IPS-20b (cell line): ENCODE data around the gene TSPAN18.

ENCODE experiments used
- H3K27ac ChIP-seq: one replicate; pipeline ENCODE4 v1.5.1; 2013; ENCODE audit warnings: low read length
- H3K27me3 ChIP-seq: 2 replicates; pipeline ENCODE4 v1.6.1; 2013; ENCODE audit warnings: mild to moderate bottlenecking, low read length, inconsistent platforms; ENCODE audit not compliant: insufficient read depth
- H3K36me3 ChIP-seq: 2 replicates; pipeline ENCODE4 v1.6.1; 2013; ENCODE audit warnings: low read depth, mild to moderate bottlenecking, inconsistent platforms, low read length, moderate library complexity; ENCODE audit not compliant: insufficient read depth
- H3K4me1 ChIP-seq: 2 replicates; pipeline ENCODE4 v1.6.1; 2013; ENCODE audit warnings: mild to moderate bottlenecking, control low read depth, inconsistent platforms, low read length, moderate library complexity; ENCODE audit not compliant: insufficient read depth
- H3K4me3 ChIP-seq: 2 replicates; pipeline ENCODE4 v1.5.1; 2013; ENCODE audit warnings: mild to moderate bottlenecking, low read length, inconsistent platforms
- H3K9ac ChIP-seq: 2 replicates; pipeline ENCODE4 v1.6.1; 2013; ENCODE audit warnings: low read depth, mild to moderate bottlenecking, inconsistent platforms, low read length, moderate library complexity
- H3K9me3 ChIP-seq: 2 replicates; pipeline ENCODE4 v1.6.1; 2013; ENCODE audit warnings: mild to moderate bottlenecking, low read depth, low read length, inconsistent platforms; ENCODE audit not compliant: insufficient read depth

Gene TSPAN18

DNA sequence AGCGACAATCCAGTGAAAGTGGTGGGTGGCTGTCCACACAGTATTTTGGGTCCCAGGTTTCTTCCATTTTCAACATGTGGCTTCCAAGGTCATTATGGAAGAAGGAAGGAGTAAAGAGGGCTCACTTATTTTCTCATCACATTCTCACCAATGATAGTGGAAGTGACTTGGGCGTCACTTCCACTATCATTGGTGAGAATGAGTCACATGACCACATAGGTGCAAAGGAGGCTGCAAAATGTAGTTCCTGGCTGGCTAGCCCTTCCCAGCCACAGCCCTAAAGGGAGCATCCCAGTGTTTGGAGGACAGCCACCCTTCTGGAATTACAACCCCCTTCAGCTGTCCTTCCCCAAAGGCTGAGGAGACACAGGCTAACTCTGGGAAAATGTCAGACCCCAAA, 95.6 kb downstream of the TSPAN18 start:
- H3K9ac ChIP-seq = no peak overlapping the region

GRCh38 chr11:44823006-44823405, 96.2 kb downstream of the TSPAN18 start:
- H3K27me3 ChIP-seq = peaks cover 25% of the 10 kb centered on the region
- H3K9ac ChIP-seq = no peak overlapping the region
- no peak overlapping the region for H3K4me3 ChIP-seq

More for the DNA sequence above, 95.6 kb downstream of the TSPAN18 start:
- H3K27me3 ChIP-seq = peaks cover 18% of the 10 kb centered on the region
- H3K27ac ChIP-seq = no peak overlapping the region
- peaks cover 3% of the 10 kb centered on the region; the same call in 1 of the 2 replicates for H3K9me3 ChIP-seq
- H3K4me1 ChIP-seq = peaks cover 22% of the 10 kb centered on the region; the same call in 1 of the 2 replicates
- H3K36me3 ChIP-seq = no peaks in the 10 kb centered on the region
- no peak overlapping the region for H3K4me3 ChIP-seq

GRCh38 chr11:44823868-44824267, 97.1 kb downstream of the TSPAN18 start:
- Histone ChIP-seq H3K9me3 (peaks cover 3% of the 10 kb centered on the region; the same call in 1 of the 2 replicates), H3K9ac (no peak overlapping the region), H3K36me3 (no peaks in the 10 kb centered on the region), H3K4me3 (peak overlapping the region; percentile 2; the same call in 1 of the 2 replicates), H3K27ac (no peak overlapping the region), H3K4me1 (peaks cover 22% of the 10 kb centered on the region; the same call in 1 of the 2 replicates), H3K27me3 (peaks cover 25% of the 10 kb centered on the region)

More at GRCh38 chr11:44823006-44823405, 96.2 kb downstream of the TSPAN18 start:
- H3K27ac ChIP-seq = no peak overlapping the region
- no peaks in the 10 kb centered on the region for H3K36me3 ChIP-seq
- peaks cover 3% of the 10 kb centered on the region; the same call in 1 of the 2 replicates for H3K9me3 ChIP-seq
- H3K4me1 ChIP-seq = peaks cover 22% of the 10 kb centered on the region; the same call in 1 of the 2 replicates

- H3K36me3 ChIP-seq = no peaks in the 10 kb centered on the region
- peaks cover 22% of the 10 kb centered on the region; the same call in 1 of the 2 replicates for H3K4me1 ChIP-seq
- peaks cover 25% of the 10 kb centered on the region for H3K27me3 ChIP-seq
- peaks cover 3% of the 10 kb centered on the region; the same call in 1 of the 2 replicates for H3K9me3 ChIP-seq
- H3K9ac ChIP-seq = peak overlapping the region; percentile 2; the same call in 1 of the 2 replicates
- H3K4me3 ChIP-seq = peak overlapping the region; percentile 2; the same call in 1 of the 2 replicates
- H3K27ac ChIP-seq = no peak overlapping the region
Measured at GRCh38 chr11:44824300-44824704, 97.5 kb downstream of the TSPAN18 start.

GRCh38 chr11:44825058-44825785, 98.5 kb downstream of the TSPAN18 start:
- H3K4me3 ChIP-seq = peak overlapping the region; percentile 2; the same call in 1 of the 2 replicates
- H3K9ac ChIP-seq = peak overlapping the region; percentile 2; the same call in 1 of the 2 replicates
- H3K27me3 ChIP-seq = peaks cover 25% of the 10 kb centered on the region
- H3K9me3 ChIP-seq = peaks cover 3% of the 10 kb centered on the region; the same call in 1 of the 2 replicates
- H3K27ac ChIP-seq = no peak overlapping the region
- peaks cover 22% of the 10 kb centered on the region; the same call in 1 of the 2 replicates for H3K4me1 ChIP-seq
- H3K36me3 ChIP-seq = no peaks in the 10 kb centered on the region

GRCh38 chr11:44826922-44827643, 100.3 kb downstream of the TSPAN18 start:
- Histone ChIP-seq H3K27me3 (peaks cover 27% of the 10 kb centered on the region), H3K9me3 (peaks cover 3% of the 10 kb centered on the region; the same call in 1 of the 2 replicates), H3K36me3 (no peaks in the 10 kb centered on the region), H3K4me1 (peaks cover 22% of the 10 kb centered on the region; the same call in 1 of the 2 replicates), H3K9ac (no peak overlapping the region), H3K4me3 (no peak overlapping the region), H3K27ac (no peak overlapping the region)

DNA sequence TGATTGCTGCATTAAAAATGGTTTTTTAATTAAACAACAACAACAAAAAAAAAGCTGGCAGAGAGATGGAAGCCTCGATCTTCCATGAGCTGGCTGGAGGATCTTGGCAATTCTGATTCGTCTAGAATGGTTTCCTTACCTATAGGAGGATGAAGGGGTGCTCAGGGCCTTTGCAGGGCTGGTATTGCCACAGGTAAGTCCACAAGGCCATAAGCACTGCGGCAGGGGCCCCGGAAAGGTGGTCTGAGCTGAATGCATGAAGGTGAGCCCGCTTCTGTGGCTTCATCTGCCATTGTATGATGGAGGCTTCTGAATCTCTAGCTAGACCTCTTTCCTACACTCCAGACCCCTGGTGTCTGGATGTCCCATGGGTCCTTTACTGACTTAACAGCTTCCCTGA, 101.5 kb downstream of the TSPAN18 start:
- Histone ChIP-seq H3K4me3 (no peak overlapping the region), H3K27ac (no peak overlapping the region), H3K9ac (no peak overlapping the region), H3K4me1 (peaks cover 26% of the 10 kb centered on the region; the same call in 1 of the 2 replicates), H3K36me3 (no peaks in the 10 kb centered on the region), H3K9me3 (peaks cover under 1% of the 10 kb centered on the region; the same call in 1 of the 2 replicates), H3K27me3 (peaks cover 37% of the 10 kb centered on the region)

- H3K9me3 ChIP-seq = no peaks in the 10 kb centered on the region
- H3K27ac ChIP-seq = no peak overlapping the region
- peaks cover 30% of the 10 kb centered on the region for H3K4me1 ChIP-seq
- H3K9ac ChIP-seq = no peak overlapping the region
- no peak overlapping the region for H3K4me3 ChIP-seq
- no peaks in the 10 kb centered on the region for H3K36me3 ChIP-seq
- H3K27me3 ChIP-seq = peaks cover 37% of the 10 kb centered on the region
Measured at GRCh38 chr11:44829838-44830237, 103.1 kb downstream of the TSPAN18 start.

DNA sequence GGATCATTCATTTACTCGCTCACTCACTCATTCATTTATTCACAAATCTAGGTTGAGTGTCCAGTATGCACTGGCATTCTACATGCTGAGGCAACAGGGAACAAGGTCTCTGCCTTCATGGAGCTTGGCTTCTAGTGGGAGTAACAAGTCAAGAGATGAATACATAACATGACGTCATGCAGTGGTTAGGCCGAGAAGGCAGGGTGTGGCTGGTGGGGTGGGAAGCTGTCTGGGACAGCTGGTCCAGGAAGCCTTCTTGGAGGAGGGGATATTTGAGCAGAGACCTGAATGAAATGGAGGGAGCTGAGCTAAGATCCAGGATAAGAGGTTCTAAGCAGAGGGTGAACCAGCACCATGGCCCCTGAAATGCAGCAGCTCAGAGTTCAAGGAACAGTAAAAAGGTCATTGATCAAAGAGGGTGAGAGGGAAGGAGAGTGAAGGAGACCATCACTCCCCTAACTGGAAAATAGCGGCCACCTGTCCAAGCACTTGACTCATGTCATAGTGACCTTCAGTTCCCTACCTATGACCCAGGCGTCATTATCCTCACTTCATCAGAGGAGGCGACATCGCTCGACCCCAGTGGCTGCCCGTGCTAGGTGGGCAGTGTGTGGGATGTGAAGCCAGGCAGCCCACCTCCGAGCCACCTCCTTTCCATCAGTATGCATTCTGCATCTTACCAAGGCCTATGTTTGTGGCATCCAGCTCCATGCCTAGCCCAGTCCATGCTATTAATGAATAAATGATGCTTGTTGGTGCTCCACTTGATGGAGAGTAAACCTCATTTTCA, 105.0 kb downstream of the TSPAN18 start:
- no peak overlapping the region for H3K4me3 ChIP-seq
- H3K9ac ChIP-seq = no peak overlapping the region
- no peaks in the 10 kb centered on the region for H3K9me3 ChIP-seq
- H3K4me1 ChIP-seq = peaks cover 30% of the 10 kb centered on the region
- no peak overlapping the region for H3K27ac ChIP-seq
- H3K27me3 ChIP-seq = peaks cover 25% of the 10 kb centered on the region; the same call in 1 of the 2 replicates
- H3K36me3 ChIP-seq = no peaks in the 10 kb centered on the region

DNA sequence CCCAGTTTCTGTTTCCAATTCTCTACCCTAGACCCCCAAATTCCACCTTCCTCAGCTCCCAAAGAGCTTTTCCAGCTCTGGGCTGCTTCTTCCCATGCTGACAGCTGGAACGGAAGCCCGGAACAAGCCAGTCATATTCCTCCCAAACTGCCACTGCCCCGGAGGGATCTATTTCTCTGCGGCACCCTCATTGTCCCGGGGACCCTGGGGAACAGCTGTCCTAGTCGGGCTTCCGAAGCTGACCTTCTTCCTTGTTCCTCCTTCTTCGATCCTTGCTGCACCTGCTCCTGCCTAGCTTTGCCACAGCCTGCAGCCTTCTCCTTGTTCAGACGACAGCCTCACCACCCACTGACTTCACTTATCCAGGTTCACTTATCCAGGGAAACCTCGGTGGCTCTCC, 105.7 kb downstream of the TSPAN18 start:
- Histone ChIP-seq H3K27ac (no peak overlapping the region), H3K9ac (no peak overlapping the region), H3K4me3 (no peak overlapping the region), H3K9me3 (no peaks in the 10 kb centered on the region), H3K36me3 (no peaks in the 10 kb centered on the region), H3K27me3 (peaks cover 18% of the 10 kb centered on the region; the same call in 1 of the 2 replicates), H3K4me1 (peaks cover 30% of the 10 kb centered on the region)
